SU-DHL-6 (cell line): ENCODE results near the gene ZNF525.

Source experiments
- H2AFZ ChIP-seq: fragments of 200-600 bp; sonication (generic); 2 replicates; pipeline ENCODE4 v1.6.1; 2014; ENCODE audit warnings: low read depth, mild to moderate bottlenecking, moderate library complexity, mixed read lengths, antibody characterized with exemption, low read length; ENCODE audit not compliant: severe bottlenecking
- H3F3A ChIP-seq: fragments of 200-600 bp; shearing (Covaris generic); 2 replicates; pipeline ENCODE4 v1.6.0; 2016; ENCODE audit warnings: antibody characterized with exemption, mild to moderate bottlenecking; ENCODE audit not compliant: insufficient read depth
- H3K27ac ChIP-seq: fragments of 200-600 bp; sonication (generic); 2 replicates; pipeline ENCODE4 v1.5.1; 2016; ENCODE audit warnings: low read depth, mild to moderate bottlenecking, low read length, moderate library complexity, mixed read lengths
- H3K27me3 ChIP-seq: fragments of 200-600 bp; sonication (generic), shearing (Covaris generic); 2 replicates; pipeline ENCODE4 v1.6.0; 2014; ENCODE audit warnings: mild to moderate bottlenecking, low read length
- H3K36me3 ChIP-seq: fragments of 200-600 bp; sonication (generic); 2 replicates; pipeline ENCODE4 v1.6.1; 2014; ENCODE audit warnings: mild to moderate bottlenecking, low read length, mixed read lengths
- H3K4me2 ChIP-seq: fragments of 300-600, 200-600 bp; shearing (Covaris generic), sonication (generic); 2 replicates; pipeline ENCODE4 v1.6.0; 2014; ENCODE audit warnings: low read length, low read depth, mild to moderate bottlenecking; ENCODE audit not compliant: poor library complexity, severe bottlenecking
- H3K4me3 ChIP-seq: fragments of 200-600 bp; sonication (generic); 2 replicates; pipeline ENCODE4 v1.5.1; 2014; ENCODE audit warnings: antibody characterized with exemption, low read length, mild to moderate bottlenecking, mixed read lengths; ENCODE audit not compliant: insufficient read depth, poor library complexity, severe bottlenecking
- H3K79me2 ChIP-seq: fragments of 200-600 bp; sonication (generic); 2 replicates; pipeline ENCODE4 v1.6.1; 2014; ENCODE audit warnings: mild to moderate bottlenecking, low read length, moderate library complexity; ENCODE audit not compliant: insufficient read depth
- H3K9ac ChIP-seq: fragments of 200-600 bp; sonication (generic); 2 replicates; pipeline ENCODE4 v1.7.0; 2014; ENCODE audit warnings: mild to moderate bottlenecking, low read length
- H3K9me2 ChIP-seq: fragments of 200-600 bp; sonication (generic); replicated peaks from 2 replicates; pipeline ENCODE4 v1.6.1; 2014; ENCODE audit warnings: low read length; ENCODE audit not compliant: insufficient read depth
- H3K9me3 ChIP-seq: fragments of 200-600 bp; sonication (generic); 2 replicates; pipeline ENCODE4 v1.6.1; 2014; ENCODE audit warnings: low read length, mixed read lengths; ENCODE audit not compliant: insufficient read depth
- H4K20me1 ChIP-seq: fragments of 200-600 bp; sonication (generic); 2 replicates; pipeline ENCODE4 v1.6.1; 2014; ENCODE audit warnings: low read depth, mild to moderate bottlenecking, antibody characterized with exemption, low read length, moderate library complexity, mixed read lengths
- CTCF ChIP-seq: fragments of 200-600 bp; sonication (generic); IDR thresholded peaks from one replicate; pipeline ENCODE4 v1.5.1; 2017; ENCODE audit warnings: antibody characterized with exemption, mild to moderate bottlenecking, low read length, moderate library complexity; ENCODE audit not compliant: insufficient read depth, poor library complexity, severe bottlenecking
- EZH2phosphoT487 ChIP-seq: fragments of 200-600 bp; sonication (generic), shearing (Covaris generic); conservative IDR thresholded peaks from 2 replicates; pipeline ENCODE4 v1.6.1; 2018; ENCODE audit warnings: mild to moderate bottlenecking, antibody characterized with exemption, low read length, moderate library complexity, mixed read lengths

The ZNF525 gene

GRCh38 chr19:53431399-53432087 is 66.0 kb downstream of the ZNF525 start, which contains the start of gene ZNF761:
Gene ZNF761 (plus strand): TSS chr19:53431984. CDS start chr19:53447269, 15,285 bp downstream.
- peak within 1 kb of the TSS; percentile 68 for H3K4me2 ChIP-seq
- H3K36me3 ChIP-seq, result peaks cover 26% of the 10 kb centered on the region
- no peaks in the 10 kb centered on the region for H3K27me3 ChIP-seq
- no peaks in the 10 kb centered on the region for H3K9me3 ChIP-seq
- H3K4me3 ChIP-seq, result peak within 1 kb of the TSS; percentile 93
- peak within 1 kb of the TSS; percentile 27; the same call in 1 of the 2 replicates for H3K27ac ChIP-seq
- no peaks in the 10 kb centered on the region for H3F3A ChIP-seq
- H4K20me1 ChIP-seq, result no peaks in the 10 kb centered on the region
- H2AFZ ChIP-seq, result peak within 1 kb of the TSS; percentile 88
- H3K9me2 ChIP-seq, result no peaks in the 10 kb centered on the region
- H3K79me2 ChIP-seq, result peaks cover 27% of the 10 kb centered on the region
- H3K9ac ChIP-seq, result peak within 1 kb of the TSS; percentile 96
- TF ChIP-seq EZH2phosphoT487 (no peak), CTCF (no peak)

- Histone ChIP-seq H4K20me1 (no peaks in the 10 kb centered on the region), H3K9me3 (no peaks in the 10 kb centered on the region), H3K9ac (peak overlapping the region; percentile 96), H3K36me3 (peaks cover 30% of the 10 kb centered on the region), H3F3A (no peaks in the 10 kb centered on the region), H2AFZ (peak overlapping the region; percentile 72), H3K9me2 (no peaks in the 10 kb centered on the region), H3K27me3 (no peaks in the 10 kb centered on the region), H3K4me3 (peak overlapping the region; percentile 93), H3K79me2 (peaks cover 27% of the 10 kb centered on the region), H3K4me2 (peak overlapping the region; percentile 68), H3K27ac (peak overlapping the region; percentile 27; the same call in 1 of the 2 replicates)
- TF ChIP-seq EZH2phosphoT487 (no peak), CTCF (no peak)
Observed at GRCh38 chr19:53432088-53432661, 66.7 kb downstream of the ZNF525 start.
